NK-92 treated with Interleukin-12 subunit alpha and Interleukin-12 subunit beta, amount 100 ng/mL, for 24 hours (cell line): Measurements from ENCODE around the gene EGR1.

Experiments used
- DNase-seq: peaks from one replicate; lab custom pipeline; 2025; lab: John Stamatoyannopoulos, UW

EGR1 gene

DNA sequence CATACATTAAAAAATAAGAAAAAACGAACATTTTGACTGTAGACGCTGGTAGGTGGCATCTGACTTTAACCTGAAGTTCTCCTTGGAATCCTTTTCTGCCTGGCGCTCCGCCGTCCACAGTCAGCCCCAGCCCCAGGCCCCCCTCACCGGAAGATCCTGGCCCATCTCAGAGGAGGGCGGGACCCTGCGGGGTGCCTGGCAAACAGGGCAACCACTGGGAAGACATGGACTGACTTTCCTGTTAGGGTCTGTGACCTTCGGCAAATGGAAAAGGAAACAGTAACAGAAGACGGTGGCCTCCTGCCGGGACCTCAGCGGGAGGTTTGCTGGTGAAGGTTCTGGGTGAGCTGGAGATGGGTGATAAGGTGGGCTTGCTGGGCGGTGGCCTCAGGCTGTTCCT, 11.7 kb upstream of the EGR1 start:
- DNase-seq = no peak

DNA sequence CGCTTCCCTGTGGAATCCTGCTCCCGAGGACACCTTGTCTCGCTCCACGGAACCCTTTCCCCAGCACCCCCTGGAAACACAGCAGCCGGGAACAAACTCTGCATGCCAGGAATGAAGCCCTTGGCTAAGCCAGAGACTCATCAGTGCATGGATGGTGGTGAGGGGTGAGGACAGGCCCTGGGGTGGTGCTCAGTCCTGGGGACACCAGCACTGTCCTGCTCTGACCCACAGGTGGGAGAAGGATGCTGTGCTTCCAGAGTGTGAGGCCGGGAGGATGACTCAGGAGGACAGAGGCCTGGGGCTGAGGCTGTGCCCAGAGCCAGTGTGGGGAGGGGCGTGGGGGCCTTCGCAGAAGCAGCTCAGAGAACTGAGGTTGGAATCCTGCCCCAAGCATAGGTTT, 11.2 kb upstream of the EGR1 start:
- no peak for DNase-seq

DNA sequence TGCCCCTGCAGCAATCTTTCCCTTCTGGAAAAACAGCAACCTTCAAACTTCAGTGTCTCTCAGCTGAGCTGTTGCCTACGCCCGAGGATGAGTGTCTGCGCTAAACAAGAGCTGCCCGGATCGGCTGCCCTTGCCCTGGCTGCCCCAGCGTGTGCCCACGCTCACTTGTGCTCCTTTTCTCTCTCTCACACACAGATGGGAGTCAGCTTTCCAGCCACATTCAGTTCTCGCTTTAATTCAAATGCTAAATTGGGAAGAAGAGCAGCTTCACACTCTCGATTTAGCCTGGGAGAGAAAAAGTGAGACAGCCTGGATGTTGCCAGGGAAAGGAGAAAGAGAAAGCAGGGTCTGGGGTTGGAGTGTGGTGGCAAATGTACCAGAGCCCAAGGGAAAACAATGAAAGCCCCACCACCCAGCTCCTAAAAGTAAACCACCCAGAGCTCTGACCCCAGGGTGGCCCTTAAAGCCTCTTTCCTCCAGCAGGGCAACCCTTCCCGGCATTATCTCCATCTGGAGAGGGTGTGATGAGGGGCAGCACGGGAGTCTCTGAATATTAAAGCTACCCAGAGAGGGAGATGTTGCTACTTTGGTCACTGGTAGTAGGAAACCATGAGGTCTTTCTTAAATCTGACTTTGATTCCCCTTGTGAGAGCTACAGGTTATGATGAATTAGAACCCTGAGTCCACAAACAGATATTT, 9.9 kb upstream of the EGR1 start:
- DNase-seq = no peak

DNA sequence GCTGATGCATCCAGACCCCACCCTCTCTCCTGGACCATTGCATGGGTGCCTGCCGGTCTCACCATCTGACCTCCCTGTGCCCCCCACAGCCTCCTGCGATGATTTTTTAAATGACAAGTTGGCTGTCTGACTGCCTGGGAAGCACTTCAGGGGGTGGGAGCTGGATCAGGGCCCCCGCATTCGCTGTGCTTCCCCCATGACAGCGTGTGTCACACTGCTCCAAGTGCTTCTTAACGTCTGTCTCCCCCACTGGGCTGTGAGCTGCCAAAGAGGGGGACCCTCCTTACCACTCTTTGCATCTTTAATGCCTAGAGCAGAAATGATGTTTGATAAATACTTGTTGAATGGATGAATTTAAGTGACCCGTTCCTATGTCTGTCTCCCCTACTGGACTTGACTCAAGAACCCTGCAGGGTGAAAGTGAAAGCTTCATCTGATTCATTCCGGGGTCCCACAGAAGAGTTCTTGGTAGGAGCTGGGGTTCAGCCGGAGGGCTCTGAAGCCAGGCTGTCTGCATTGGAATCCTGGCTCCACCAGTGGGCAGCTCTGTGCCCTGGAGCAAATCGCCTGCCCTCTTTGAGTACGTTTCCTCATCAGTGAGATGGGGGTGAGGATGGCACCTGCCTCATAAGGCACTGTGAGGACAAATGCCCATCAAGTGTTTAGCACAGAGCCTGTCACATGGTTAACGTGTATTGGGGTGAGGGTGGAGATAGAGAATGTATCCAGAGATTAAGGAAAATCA, 7.6 kb upstream of the EGR1 start:
- DNase-seq = no peak

DNA sequence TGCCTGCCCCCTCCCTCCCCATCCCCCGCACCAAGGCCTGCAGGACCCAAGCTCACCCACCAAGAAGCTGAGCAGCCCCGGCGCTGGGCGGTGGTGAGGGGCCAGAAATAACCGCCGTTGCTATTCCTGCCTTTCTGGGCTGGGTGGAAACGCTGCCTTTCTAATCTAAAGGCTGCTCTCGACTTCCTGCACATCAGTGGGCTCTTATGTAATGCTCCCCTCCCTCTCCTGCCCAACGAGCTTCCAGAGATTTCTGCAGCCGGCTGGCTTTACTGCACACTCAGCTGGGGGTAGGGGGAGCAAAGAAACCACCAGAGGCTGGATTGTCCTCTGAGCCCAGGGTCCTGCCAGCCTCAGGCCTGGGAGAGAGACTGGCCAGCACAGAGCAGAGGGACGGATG, 6.9 kb upstream of the EGR1 start:
- no peak for DNase-seq

DNA sequence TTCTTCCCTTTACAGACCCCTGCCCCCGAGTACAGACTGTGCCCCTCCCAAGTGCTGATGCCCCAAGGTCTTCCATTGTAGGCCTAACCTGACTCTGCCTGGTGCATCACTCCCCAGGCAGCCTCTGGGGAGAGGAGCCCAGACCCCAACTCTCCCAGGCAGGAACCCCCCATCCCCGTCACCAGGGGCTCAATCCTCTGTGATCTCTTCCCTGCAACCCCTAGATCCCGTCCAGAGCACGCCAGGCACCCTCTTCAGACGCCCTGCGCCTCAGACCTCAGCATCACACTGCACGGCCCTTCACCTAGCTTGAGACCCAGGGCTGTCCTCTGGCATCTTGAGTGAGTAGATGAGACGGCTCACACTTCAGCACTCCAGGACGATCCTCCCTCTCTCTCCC, 6.4 kb upstream of the EGR1 start:
- no peak for DNase-seq

DNA sequence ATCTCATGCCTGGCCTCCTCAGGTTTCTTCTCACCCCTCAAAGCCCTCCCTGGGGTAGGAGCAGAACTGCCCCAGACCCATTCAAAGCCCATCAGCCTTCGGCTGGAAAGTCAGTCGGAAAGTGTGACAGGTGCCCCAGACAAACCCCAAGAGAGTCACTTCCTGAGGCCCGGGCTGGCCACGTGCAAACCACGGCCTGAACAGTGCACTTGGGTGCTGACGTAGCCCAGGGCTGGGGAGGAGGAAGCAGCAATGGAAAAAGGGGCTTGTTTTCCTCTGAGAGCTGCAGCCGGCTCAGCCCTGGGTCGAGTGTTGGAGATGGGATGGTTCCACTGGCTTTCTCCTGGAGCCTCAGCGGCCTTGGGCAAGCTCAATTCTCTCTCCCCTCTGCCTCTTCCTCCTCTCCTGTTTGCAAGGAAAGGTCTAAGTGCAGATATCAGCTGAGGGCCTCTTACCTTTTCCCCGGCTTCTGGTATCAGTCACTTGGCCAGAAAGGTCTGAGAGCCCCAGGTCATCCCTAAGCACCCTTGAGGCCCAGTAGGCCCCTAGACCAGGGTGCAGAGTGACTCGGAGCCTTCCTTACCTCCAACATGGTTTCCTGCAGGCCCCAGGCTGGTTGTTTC, 5.9 kb upstream of the EGR1 start:
- peak; percentile 90 for DNase-seq

DNA sequence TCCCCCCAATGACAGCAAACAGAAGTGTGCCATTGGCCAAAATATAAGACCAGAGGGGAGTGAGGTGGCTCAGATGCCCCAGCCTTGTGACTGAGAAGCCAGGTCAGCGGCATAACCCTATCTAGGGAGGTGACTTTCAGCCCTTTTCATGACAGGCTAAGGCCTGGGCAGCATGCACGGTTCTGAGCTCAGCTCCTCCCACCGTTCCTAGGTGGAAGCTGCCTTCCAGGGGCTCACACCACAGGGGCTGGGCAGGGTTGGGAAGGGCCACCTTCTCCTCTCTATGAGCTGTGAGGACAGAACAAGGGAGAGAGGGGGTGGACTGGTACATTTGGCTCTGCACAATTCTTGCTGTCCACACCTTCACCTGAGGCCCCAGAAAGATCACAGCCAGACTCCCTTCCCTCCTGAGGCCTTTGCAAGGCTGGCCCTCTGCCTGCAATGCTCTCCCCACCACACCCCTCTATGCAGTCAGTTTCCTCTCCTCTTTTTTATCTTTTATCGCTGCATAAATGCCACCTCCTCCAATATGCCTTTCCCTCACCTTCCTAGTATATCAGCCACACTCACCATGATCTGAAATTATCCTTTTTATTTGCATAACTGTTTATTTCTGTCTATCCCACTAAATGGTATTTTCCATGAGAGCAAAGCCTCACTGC, 5.1 kb upstream of the EGR1 start:
- no peak for DNase-seq

DNA sequence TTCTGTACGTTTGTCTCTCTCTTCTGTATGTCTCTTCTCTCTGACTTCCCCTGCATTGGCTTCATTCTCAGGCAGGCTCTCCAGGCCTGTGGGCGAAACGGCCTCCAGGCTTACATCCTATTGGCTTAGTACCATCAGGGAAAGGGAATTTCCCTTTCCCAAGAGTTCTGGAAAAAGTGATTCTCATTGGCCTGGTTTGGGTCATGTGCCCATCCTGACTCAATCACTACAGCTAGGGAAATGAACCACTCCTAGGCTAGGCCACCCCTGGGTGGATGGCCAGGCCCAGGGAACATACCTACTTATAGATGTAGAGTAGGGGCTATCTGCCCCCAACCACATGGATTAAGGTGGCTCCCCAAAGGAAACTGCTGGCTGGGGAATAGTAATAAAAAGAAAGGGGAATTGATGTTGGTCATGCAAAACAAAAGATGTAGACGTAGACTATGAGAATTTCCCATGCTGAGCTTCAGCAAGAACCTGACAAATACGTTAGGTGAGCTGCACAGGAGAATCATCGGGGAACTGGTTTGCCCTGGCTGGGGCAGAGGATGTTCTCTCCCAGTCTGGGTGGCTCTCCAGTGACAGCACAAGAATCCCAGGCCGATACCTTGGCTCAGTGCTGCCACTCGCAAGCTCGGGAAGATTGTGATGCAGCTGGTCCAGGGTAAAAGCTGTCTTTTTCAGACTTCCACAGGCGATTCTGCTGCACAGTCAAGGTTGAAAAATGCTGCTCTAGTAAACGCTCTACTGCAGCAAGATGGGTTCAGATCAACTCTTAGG, 3.7 kb upstream of the EGR1 start:
- no peak for DNase-seq

DNA sequence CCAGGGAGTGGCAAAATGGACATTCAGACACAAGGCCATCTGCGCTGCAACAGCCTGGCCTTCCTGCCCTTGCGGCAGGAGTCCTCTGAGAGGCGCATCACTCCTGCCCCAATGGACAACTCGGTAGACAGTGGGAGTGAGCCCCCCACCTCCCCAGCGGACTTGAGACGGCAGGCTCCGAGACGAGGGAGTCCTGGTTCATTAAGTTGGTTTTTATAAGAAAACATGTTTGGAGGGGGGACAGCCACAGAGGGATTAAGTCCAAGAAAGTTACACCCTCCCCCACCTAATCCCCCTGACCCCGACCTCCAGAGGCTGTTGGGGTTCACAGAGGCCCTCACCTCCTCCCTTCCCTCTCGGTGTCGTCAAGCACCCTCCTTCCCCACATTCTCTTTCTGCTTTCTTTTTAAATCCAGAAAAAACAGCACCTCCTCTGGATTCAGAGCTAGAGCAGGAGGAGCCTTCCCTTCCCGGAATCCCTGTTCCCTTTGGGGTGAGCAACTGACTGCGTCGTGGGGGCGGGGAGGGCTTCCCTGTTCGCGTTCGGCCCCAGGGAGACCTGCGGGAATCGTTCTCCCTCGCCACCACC, 1.8 kb upstream of the EGR1 start:
- DNase-seq = no peak

DNA sequence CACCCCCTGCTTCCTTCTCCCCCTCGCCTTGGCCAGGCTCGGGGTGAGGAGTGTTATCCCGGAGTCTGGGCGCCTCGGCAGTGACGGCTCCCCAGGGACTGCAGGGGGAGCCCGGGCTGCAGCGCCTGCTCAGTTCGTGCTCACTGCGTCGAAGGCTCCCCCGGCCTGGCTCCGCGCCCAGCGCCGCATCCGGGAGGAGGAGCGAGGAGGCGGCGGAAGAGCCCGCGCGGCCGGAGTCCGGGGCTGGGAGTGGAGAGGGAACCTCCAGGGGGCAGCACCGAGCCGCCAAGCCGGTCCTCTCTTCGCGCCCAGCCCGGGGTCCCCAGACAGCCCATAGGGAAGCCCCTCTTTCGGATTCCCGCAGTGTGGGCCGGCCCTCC, 1.3 kb upstream of the EGR1 start:
- DNase-seq = peak; percentile 84

DNA sequence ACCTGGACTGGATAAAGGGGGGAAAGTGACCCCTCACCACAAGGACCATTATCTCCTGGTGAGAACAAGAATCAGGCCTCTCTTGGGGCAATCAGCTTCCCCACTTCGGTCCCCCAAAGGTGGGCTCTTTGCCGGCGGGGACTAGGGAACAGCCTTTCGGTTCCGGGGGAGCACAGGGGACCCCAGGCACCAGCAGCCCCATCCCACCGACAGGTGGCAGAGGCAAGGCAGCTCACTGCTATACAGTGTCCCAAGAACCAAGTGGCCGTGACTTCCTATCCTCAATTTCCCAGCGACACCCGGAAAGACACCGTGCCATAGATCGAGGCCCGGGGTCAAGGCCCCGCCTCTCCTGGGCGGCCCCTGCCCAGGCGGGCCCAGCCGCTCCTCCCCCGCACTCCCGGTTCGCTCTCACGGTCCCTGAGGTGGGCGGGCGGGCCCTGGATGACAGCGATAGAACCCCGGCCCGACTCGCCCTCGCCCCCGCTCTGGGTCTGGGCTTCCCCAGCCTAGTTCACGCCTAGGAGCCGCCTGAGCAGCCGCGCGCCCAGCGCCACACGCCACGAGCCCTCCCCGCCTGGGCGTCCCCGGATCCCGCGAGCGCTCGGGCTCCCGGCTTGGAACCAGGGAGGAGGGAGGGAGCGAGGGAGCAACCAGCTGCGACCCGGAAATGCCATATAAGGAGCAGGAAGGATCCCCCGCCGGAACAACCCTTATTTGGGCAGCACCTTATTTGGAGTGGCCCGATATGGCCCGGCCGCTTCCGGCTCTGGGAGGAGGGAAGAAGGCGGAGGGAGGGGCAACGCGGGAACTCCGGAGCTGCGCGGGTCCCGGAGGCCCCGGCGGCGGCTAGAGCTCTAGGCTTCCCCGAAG, 655 bp upstream of the EGR1 start:
- peak; percentile 95 for DNase-seq

DNA sequence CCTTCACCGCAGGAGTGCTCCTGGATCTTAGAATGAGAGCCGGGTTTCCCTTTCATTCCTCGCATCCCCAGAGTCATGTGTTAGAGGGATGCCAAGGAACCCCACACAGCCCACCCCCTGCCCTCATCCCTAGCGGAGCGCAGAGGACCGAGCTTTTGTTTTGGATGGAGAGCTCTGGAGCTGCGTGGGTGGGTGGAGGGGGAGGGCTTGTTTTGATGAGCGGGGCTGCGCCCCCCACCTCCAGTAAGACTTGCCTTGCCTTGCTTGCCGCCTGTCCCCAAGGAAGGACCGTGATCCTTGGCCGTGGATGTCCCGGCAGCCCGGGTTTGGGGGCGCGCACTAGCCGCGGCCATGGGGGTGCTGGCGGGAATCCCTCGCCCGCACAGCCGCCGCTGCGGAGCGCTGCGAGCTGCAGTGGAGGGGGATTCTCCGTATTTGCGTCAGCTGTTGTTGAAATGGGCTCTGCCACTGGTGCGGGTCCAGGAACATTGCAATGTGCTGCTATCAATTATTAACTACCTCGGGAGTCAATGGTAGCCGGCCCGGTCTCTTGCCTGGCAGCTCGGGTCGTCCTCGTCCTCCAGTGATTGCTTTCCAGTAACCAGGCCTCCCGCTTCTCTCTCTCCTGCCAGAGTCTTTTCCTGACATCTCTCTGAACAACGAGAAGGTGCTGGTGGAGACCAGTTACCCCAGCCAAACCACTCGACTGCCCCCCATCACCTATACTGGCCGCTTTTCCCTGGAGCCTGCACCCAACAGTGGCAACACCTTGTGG, 1.0 kb downstream of the EGR1 start:
- no peak for DNase-seq

DNA sequence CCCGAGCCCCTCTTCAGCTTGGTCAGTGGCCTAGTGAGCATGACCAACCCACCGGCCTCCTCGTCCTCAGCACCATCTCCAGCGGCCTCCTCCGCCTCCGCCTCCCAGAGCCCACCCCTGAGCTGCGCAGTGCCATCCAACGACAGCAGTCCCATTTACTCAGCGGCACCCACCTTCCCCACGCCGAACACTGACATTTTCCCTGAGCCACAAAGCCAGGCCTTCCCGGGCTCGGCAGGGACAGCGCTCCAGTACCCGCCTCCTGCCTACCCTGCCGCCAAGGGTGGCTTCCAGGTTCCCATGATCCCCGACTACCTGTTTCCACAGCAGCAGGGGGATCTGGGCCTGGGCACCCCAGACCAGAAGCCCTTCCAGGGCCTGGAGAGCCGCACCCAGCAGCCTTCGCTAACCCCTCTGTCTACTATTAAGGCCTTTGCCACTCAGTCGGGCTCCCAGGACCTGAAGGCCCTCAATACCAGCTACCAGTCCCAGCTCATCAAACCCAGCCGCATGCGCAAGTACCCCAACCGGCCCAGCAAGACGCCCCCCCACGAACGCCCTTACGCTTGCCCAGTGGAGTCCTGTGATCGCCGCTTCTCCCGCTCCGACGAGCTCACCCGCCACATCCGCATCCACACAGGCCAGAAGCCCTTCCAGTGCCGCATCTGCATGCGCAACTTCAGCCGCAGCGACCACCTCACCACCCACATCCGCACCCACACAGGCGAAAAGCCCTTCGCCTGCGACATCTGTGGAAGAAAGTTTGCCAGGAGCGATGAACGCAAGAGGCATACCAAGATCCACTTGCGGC, 1.8 kb downstream of the EGR1 start:
- DNase-seq = no peak

DNA sequence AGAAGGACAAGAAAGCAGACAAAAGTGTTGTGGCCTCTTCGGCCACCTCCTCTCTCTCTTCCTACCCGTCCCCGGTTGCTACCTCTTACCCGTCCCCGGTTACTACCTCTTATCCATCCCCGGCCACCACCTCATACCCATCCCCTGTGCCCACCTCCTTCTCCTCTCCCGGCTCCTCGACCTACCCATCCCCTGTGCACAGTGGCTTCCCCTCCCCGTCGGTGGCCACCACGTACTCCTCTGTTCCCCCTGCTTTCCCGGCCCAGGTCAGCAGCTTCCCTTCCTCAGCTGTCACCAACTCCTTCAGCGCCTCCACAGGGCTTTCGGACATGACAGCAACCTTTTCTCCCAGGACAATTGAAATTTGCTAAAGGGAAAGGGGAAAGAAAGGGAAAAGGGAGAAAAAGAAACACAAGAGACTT, 2.4 kb downstream of the EGR1 start:
- no peak for DNase-seq

DNA sequence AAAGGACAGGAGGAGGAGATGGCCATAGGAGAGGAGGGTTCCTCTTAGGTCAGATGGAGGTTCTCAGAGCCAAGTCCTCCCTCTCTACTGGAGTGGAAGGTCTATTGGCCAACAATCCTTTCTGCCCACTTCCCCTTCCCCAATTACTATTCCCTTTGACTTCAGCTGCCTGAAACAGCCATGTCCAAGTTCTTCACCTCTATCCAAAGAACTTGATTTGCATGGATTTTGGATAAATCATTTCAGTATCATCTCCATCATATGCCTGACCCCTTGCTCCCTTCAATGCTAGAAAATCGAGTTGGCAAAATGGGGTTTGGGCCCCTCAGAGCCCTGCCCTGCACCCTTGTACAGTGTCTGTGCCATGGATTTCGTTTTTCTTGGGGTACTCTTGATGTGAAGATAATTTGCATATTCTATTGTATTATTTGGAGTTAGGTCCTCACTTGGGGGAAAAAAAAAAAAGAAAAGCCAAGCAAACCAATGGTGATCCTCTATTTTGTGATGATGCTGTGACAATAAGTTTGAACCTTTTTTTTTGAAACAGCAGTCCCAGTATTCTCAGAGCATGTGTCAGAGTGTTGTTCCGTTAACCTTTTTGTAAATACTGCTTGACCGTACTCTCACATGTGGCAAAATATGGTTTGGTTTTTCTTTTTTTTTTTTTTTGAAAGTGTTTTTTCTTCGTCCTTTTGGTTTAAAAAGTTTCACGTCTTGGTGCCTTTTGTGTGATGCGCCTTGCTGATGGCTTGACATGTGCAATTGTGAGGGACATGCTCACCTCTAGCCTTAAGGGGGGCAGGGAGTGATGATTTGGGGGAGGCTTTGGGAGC, 3.1 kb downstream of the EGR1 start:
- no peak for DNase-seq

DNA sequence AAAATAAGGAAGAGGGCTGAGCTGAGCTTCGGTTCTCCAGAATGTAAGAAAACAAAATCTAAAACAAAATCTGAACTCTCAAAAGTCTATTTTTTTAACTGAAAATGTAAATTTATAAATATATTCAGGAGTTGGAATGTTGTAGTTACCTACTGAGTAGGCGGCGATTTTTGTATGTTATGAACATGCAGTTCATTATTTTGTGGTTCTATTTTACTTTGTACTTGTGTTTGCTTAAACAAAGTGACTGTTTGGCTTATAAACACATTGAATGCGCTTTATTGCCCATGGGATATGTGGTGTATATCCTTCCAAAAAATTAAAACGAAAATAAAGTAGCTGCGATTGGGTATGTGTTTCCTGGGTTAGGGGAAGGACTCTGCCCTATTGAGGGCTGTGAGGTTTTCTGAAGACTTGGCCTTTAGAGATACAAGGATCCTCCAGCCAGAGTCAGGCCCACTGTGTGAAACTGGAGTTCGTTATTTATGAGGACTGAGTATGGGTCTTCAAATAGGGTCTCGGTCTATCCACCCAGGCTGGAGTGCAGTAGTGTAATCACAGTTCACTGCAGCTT, 3.8 kb downstream of the EGR1 start:
- DNase-seq = no peak
